Activated T-cell treated with anti-CD3 and anti-CD28 coated beads, Interleukin-2, amount 50 U/mL, for 24 hours (primary cell): Measurements from ENCODE around the gene CUTA.

ENCODE experiments used
- DNase-seq: peaks from one replicate; pipeline ENCODE4 v3.0.0-alpha.2; 2020
- H3K27ac Mint-ChIP-seq: 2 replicates; pipeline ENCODE4 v1.8.0; 2020; ENCODE audit warnings: mild to moderate bottlenecking, mixed read lengths
- H3K27me3 Mint-ChIP-seq: 2 replicates; pipeline ENCODE4 v1.8.0; 2020; ENCODE audit warnings: mixed read lengths
- H3K36me3 Mint-ChIP-seq: 2 replicates; pipeline ENCODE4 v1.8.0; 2020; ENCODE audit warnings: low read depth, mixed read lengths
- H3K4me1 Mint-ChIP-seq: 2 replicates; pipeline ENCODE4 v1.8.0; 2020; ENCODE audit warnings: low read depth, mixed read lengths
- H3K4me3 Mint-ChIP-seq: 2 replicates; pipeline ENCODE4 v1.8.0; 2020; ENCODE audit warnings: mild to moderate bottlenecking, moderate library complexity, mixed read lengths
- H3K9me3 Mint-ChIP-seq: 2 replicates; pipeline ENCODE4 v1.8.0; 2020; ENCODE audit warnings: mixed read lengths

The CUTA gene

GRCh38 chr6:33420491-33421343 lies 2.8 kb upstream of the CUTA start:
- Mint-ChIP-seq H3K9me3 (no peaks in the 10 kb centered on the region), H3K27ac (no peak overlapping the region), H3K27me3 (no peaks in the 10 kb centered on the region), H3K4me3 (peak overlapping the region; percentile 42), H3K36me3 (peaks cover 25% of the 10 kb centered on the region), H3K4me1 (peaks cover 66% of the 10 kb centered on the region)
- no peak for DNase-seq

DNA sequence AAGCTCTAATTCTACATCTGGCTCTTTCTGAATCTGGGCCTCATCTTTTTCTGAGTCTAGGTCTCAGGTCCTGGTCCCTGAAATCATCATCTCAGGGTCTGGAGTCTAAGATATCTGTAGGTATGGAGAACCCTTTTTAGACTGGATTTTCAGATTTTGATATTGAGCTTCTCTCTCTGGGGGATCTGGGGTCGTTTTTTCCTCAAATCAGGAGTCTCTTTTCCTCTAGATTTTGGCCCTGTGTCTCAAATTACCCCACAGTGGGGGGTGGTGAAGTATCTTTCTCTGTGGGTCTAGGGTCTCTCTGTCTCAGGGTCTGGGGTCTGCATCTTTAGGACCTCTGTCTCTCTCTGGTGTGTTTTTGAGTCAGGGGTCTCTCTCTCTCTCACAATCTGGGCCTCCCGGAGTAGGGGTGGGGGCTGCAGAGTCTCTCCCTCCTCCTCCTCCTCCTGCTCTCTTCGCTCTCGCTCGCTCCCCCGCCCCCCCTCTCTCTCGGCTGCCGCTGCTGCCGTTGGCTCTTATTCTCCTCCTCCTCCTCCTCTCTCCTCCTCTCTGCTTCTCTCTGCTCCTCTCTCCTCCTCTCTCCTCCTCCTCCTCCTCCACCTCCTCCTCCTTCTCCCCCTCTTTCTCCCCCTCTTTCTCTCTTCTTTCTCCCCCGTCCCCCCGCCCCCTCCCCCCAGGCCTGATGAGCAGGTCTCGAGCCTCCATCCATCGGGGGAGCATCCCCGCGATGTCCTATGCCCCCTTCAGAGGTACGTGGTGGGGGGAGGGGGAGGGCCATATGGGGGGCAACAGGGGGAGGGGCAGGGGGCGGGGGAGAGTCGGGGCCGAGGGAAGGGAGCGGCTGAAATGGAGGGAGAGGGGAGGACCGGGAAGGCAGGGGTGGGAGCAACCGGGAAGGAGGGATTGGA lies 1.9 kb upstream of the CUTA start, which contains the start of gene SYNGAP1:
Gene SYNGAP1, plus strand, starts transcription at position 486 of the 911 bp plus-strand sequence. Its CDS starts 200 bp downstream, at position 686.
- peak within 1 kb of the TSS; percentile 99 for H3K27ac Mint-ChIP-seq
- no peaks in the 10 kb centered on the region for H3K9me3 Mint-ChIP-seq
- DNase-seq, result peak; percentile 70
- peaks cover 68% of the 10 kb centered on the region for H3K4me1 Mint-ChIP-seq
- H3K36me3 Mint-ChIP-seq, result peaks cover 29% of the 10 kb centered on the region
- peak within 1 kb of the TSS; percentile 96 for H3K4me3 Mint-ChIP-seq
- H3K27me3 Mint-ChIP-seq, result no peaks in the 10 kb centered on the region

GRCh38 chr6:33418690-33419291 lies 884 bp upstream of the CUTA start:
- Mint-ChIP-seq H3K36me3 (peaks cover 39% of the 10 kb centered on the region), H3K27me3 (no peaks in the 10 kb centered on the region), H3K4me1 (peaks cover 65% of the 10 kb centered on the region), H3K9me3 (no peaks in the 10 kb centered on the region), H3K4me3 (peak overlapping the region; percentile 96), H3K27ac (peak overlapping the region; percentile 99)
- DNase-seq, result peak; percentile 60

DNA sequence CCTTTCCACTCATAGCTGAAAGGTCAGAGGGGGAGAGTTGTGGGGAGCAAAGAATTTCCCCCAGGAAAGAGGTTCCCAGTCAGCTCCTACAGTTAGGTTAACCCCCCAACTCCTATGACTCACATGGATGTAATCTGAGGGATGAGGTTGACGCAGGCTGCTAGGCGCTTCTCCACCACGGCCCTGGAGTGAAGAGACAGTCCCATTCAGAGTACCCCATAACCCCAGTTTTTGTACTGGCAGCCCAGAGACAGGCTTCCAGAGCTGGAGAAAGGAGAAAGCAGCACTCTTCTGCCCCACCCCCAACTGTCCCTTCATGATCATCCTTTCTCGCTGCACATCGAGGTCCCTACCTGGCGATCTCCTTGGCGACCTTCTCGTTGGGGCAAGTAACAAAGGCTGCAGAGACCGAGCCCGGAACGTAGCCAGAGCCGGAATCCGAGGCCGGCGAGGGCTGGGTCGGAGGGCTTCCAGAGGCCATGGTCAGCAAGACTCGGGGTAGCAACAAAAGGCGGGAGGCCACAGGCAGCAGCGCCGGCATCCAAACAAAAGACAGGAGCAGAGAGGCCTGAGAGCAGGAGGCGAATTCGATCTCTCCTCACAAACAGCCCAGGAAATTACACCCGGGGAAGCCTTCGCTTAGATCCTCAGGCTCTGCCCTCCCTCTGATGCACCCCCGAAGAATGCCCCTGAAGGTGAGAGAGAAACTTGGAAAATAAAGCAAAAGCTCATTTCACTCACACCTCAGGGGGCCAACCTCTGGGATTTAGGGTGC lies 592 bp downstream of the CUTA start:
- peak overlapping the region; percentile 99 for H3K27ac Mint-ChIP-seq
- no peaks in the 10 kb centered on the region for H3K27me3 Mint-ChIP-seq
- H3K4me1 Mint-ChIP-seq, result peaks cover 75% of the 10 kb centered on the region
- no peaks in the 10 kb centered on the region for H3K9me3 Mint-ChIP-seq
- peaks cover 54% of the 10 kb centered on the region for H3K36me3 Mint-ChIP-seq
- H3K4me3 Mint-ChIP-seq, result peak overlapping the region; percentile 96
- DNase-seq, result no peak

DNA sequence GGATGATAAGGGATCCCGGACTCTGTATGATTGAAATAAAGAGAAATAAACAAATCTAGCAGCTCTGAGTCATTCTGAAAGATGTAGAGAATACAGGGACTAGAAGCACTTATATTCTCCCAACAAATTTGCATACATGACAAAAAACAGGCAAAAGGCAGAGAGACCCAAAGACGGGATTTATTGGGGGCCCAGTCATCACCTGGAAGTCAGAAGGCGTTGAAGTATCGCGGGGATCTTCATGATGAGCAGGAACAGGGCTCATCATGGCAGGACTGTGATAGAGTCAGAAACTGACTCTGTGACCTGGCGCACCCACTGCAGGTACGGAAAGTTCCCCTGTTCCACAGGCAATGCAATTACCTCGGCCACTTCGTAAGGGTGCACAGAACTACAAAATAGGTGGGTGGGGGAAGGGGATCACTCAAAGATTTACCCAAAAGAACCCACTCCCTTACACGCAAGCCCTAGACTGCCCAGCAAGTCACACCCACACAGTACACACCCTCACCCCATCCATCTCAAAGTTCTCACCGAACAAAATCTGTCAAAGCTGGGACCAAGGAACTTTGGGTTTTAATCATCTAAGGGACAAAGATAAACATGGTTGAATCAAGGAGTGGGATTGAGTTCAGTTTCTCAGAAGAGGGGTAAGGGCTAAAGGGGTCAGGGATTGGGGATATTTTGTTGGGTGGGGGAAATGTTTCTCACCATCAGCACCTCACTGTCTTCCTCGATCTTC lies 1.4 kb downstream of the CUTA start:
- Mint-ChIP-seq H3K4me1 (peaks cover 78% of the 10 kb centered on the region), H3K9me3 (no peaks in the 10 kb centered on the region), H3K27me3 (no peaks in the 10 kb centered on the region), H3K27ac (peak overlapping the region; percentile 99), H3K4me3 (peak overlapping the region; percentile 96), H3K36me3 (peaks cover 57% of the 10 kb centered on the region)
- no peak for DNase-seq

DNA sequence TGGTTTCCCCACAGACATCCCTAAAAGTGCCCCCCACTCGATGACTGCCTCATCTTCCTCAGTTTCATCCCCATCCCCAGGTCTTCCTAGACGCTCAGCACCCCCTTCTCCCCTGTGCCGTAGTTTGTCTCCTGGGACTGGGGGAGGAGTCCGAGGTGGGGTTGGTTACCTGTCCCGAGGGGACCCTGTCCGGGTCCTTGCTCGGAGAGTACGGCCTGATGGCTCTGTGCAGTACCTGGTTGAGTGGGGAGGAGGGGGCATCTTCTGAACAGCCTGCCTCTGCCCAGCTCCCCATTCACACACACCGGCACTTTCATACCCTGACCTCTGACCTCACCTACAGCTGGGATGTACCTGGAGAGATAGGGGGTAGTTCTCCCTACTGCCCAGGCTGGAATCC lies 2.1 kb downstream of the CUTA start:
- peak overlapping the region; percentile 96 for H3K4me3 Mint-ChIP-seq
- peaks cover 61% of the 10 kb centered on the region for H3K36me3 Mint-ChIP-seq
- H3K27me3 Mint-ChIP-seq, result no peaks in the 10 kb centered on the region

DNA sequence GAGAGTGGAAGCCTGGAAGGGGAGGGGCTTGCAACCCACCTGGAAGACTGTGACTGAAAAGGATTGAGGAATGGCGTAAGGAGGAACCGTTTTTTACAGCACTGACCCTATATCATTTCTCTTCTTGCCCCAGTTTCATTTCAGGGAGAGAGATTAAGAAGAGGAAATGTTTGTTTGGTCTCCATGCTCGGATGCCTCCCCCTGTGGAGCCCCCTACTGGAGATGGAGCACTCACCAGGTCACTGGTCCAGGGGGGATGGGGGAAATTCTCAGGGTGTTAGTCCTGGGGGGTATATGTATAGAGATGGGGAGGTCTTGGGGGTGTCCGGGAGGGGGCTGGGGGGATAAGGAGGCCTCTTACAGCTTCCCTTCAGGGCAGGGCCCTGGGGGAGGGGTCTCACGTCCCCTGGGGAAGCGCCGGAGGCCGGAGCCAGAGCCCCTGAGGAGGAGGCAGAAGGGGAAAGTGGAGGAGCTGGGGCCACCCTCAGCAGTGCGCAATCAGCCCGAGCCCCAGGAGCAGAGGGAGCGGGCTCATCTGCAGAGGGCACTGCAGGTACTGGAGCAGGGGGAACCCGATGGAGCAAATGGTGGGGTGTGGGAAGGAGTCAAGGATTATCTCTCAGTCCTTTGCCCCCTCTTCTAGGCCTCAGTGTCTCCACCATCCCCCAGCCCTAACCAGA lies 3.2 kb downstream of the CUTA start:
- no peak for DNase-seq
- H3K9me3 Mint-ChIP-seq, result no peaks in the 10 kb centered on the region
- H3K36me3 Mint-ChIP-seq, result peaks cover 63% of the 10 kb centered on the region
- H3K4me1 Mint-ChIP-seq, result peaks cover 77% of the 10 kb centered on the region
- H3K27ac Mint-ChIP-seq, result peak overlapping the region; percentile 99
- no peaks in the 10 kb centered on the region for H3K27me3 Mint-ChIP-seq
- H3K4me3 Mint-ChIP-seq, result no peak overlapping the region

More for the DNA sequence above, 2.1 kb downstream of the CUTA start:
- Mint-ChIP-seq H3K27ac (peak overlapping the region; percentile 99), H3K9me3 (no peaks in the 10 kb centered on the region), H3K4me1 (peaks cover 76% of the 10 kb centered on the region)
- no peak for DNase-seq

GRCh38 chr6:33413241-33414120 lies 4.4 kb downstream of the CUTA start:
- no peak overlapping the region for H3K4me3 Mint-ChIP-seq
- DNase-seq, result no peak
- peaks cover 71% of the 10 kb centered on the region for H3K4me1 Mint-ChIP-seq
- H3K36me3 Mint-ChIP-seq, result peaks cover 74% of the 10 kb centered on the region
- no peaks in the 10 kb centered on the region for H3K9me3 Mint-ChIP-seq
- H3K27ac Mint-ChIP-seq, result peak overlapping the region; percentile 99
- H3K27me3 Mint-ChIP-seq, result no peaks in the 10 kb centered on the region

- no peaks in the 10 kb centered on the region for H3K27me3 Mint-ChIP-seq
Observed at GRCh38 chr6:33412140-33413009, 5.5 kb downstream of the CUTA start.

GRCh38 chr6:33411632-33412005 lies 6.3 kb downstream of the CUTA start:
- Mint-ChIP-seq H3K4me1 (peaks cover 59% of the 10 kb centered on the region), H3K36me3 (peaks cover 79% of the 10 kb centered on the region), H3K27me3 (no peaks in the 10 kb centered on the region), H3K27ac (peak overlapping the region; percentile 89), H3K4me3 (peak overlapping the region; percentile 81), H3K9me3 (no peaks in the 10 kb centered on the region)
- DNase-seq, result no peak

More at GRCh38 chr6:33412140-33413009, 5.5 kb downstream of the CUTA start:
- H3K4me3 Mint-ChIP-seq, result peak overlapping the region; percentile 81
- peaks cover 66% of the 10 kb centered on the region for H3K4me1 Mint-ChIP-seq
- peaks cover 79% of the 10 kb centered on the region for H3K36me3 Mint-ChIP-seq
- DNase-seq, result no peak
- no peaks in the 10 kb centered on the region for H3K9me3 Mint-ChIP-seq
- peak overlapping the region; percentile 99 for H3K27ac Mint-ChIP-seq

- no peaks in the 10 kb centered on the region for H3K9me3 Mint-ChIP-seq
- H3K4me3 Mint-ChIP-seq, result peak within 1 kb of the TSS; percentile 83
- H3K4me1 Mint-ChIP-seq, result peaks cover 52% of the 10 kb centered on the region
- H3K27me3 Mint-ChIP-seq, result no peaks in the 10 kb centered on the region
- no peak for DNase-seq
- peak within 1 kb of the TSS; percentile 95 for H3K27ac Mint-ChIP-seq
- H3K36me3 Mint-ChIP-seq, result peaks cover 79% of the 10 kb centered on the region
Observed at GRCh38 chr6:33410711-33411631, 6.9 kb downstream of the CUTA start, which contains the start of gene PHF1. Gene PHF1, plus strand, starts transcription at chr6:33411014. Its CDS starts 1,250 bp downstream, at chr6:33412264.
